GM18498 (cell line): Measurements from ENCODE around the gene ZNF469.
"Not testable (repeated sequence)": the region's sequence is repeated elsewhere in the genome, so short reads cannot be mapped to it uniquely, and the experiment has no call there.

Experiments used
- ATAC-seq: cut with Tn5 transposase; IDR thresholded peaks from one replicate; pipeline ENCODE4 v1.9.1; 2021; ENCODE audit warnings: mild to moderate bottlenecking, moderate library complexity; ENCODE audit not compliant: unreplicated experiment

Gene ZNF469

DNA sequence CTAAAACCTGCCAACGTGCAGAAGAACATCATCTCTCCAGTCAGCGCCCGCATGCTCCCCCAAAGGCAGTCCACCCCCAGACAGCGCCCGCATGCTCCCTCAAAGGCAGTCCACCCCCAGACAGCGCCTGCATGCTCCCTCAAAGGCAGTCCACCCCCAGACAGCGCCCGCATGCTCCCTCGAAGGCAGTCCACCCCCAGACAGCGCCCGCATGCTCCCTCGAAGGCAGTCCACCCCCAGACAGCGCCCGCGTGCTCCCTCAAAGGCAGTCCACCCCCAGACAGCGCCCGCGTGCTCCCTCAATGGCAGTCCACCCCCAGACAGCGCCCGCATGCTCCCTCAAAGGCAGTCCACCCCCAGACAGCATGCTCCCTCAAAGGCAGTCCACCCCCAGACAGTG is 22.4 kb upstream of the ZNF469 start:
- ATAC-seq = not testable (repeated sequence)

DNA sequence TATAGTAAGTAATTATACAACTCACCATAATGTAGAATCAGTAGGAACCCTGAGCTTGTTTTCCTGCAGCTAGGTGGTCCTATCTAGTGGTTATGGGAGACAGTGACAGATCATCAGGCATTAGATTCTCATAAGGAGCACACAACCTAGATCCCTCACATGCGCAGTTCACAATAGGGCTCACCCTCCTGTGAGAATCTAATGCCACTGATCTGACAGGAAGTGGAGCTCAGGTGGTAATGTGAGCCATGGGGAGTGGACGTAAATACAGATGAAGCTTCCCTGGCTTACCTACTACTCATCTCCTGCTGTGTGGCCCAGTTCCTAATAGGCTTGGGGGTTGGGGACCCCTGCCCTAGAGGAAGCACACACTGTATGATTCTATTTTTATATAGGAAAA is 21.8 kb upstream of the ZNF469 start:
- ATAC-seq = no peak

DNA sequence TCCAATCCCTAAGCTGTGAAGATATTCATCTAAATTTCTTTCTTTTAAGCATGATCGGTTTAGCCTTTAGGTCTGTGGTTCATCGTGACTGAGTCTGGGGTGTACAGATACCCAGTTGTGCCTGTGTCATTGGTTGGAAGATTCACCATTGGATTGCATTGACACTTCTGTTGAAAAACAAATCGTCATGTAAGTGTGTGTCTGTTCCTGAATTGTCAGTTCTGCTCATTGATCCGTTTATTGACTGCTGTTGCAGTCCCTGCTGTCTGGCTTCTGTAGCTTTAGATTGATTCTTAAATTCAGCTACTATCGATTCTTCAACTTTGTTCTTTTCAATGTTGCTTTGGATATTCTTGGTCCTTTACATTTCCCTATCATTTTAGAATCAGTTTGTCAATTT is 21.0 kb upstream of the ZNF469 start:
- ATAC-seq = no peak

DNA sequence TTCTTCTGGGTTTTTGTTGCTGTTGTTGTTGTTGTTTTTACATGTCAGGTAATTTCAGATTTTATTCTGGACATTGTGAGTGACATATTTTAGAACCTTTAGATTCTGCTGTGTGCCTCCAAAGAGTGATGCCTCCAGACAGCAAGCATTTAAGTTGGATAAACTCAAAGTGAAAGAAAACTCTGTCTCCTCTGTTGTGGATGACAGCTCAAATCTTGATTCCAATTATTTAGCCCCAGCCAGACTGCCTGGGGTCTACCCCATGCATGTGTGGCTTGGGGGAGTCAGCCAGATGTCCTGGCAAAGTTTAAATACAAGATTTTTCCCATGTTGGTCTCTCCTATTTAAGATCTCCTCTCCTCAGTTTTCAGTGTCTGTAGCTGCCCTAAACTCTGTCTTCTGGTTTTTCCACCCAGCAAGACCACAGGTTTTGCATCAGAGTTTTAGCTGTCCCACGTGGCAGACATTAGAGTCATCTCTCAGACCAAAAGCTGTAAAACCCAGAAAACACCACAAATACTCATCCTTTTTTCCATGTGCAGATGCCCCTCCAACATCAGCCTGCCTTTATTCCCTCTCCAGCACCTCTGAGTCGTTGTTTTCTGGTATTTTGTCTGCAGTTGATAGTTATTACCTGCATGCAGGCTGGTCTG is 19.4 kb upstream of the ZNF469 start:
- ATAC-seq = no peak

DNA sequence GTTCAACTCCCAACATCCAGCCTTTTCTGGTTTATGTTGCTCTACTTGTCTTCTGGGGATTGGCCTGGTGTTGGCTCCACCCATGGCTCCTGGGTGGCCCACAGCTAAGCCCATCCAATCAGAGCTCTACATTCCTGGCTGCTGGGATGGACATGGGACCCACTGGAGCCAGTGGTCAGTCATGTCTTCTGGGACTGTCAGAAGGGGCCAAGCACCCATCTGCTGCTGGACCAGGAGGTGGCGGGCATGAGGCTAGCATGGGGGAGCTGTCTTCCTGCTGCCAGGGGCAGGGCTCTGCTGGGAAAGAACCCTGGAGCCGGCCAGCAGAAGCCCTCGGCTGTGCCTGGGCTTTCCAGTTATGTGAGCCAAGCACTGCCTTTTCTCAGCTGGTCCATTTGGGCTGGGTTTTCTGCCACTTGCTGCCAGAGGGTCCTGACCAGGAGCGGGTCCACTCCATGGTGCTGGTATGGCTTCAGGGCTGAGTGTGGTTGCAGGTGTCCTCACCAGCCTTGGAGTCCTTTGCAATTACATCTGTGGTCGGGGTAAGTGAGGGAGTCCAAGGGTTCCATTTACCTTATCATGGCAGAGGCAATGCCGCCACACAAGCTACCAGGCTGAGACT is 17.4 kb upstream of the ZNF469 start:
- ATAC-seq = no peak

DNA sequence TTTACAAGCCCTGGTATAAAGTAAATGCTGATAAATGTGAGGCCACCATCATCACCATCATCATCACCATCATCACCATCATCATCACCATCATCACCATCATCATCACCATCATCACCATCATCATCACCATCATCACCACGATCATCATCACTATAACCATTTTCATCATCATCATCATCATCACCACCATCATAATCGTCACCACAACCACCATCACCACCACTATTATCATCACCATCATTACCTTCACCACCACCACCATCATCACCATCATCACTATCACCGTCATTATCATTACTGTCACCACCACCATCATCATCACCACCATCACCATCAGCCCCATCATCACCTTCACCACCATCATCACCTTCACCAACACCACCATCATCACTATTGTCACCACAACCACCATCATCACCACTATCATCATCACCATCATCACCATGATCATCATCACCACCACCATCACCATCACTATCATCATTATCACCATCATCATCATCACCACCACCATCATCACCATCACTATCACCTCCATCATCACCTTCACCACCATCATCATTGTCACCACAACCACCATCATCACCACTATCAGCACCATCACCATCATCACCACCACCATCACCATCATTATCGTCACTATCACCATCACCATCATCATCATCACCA is 16.6 kb upstream of the ZNF469 start:
- no peak for ATAC-seq

DNA sequence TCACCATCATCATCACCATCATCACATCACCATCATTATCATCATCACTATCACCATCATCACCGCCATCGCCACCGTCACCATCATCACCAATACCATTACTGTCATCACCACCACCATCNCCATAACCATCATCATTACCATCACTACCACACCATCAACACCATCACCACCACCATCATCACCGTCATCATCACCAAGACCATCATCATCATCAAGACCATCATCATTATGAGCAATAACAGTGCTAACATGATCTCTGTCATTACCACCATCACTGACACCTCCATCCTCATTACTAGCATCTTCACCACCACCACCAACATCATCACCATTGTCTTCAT is 16.1 kb upstream of the ZNF469 start:
- ATAC-seq = no peak

DNA sequence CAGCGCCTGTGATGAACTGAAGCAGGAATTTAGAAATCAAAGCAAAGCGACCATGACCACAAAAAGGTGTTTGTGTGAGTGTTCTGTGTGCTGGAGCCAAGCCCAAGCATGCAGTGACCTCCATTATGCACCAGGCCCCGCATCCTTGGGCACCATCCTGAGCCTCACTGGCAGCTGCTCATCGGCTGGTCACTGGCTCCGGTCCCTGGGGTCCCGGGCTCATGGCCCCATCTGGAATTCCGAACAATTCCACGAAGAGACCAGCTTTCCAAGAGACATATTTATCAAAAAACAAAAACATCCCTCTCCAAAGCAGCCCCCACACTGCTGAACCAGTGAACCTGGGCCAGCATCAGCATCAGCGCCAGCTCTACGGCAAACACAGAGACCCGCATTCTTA is 15.2 kb upstream of the ZNF469 start:
- no peak for ATAC-seq

DNA sequence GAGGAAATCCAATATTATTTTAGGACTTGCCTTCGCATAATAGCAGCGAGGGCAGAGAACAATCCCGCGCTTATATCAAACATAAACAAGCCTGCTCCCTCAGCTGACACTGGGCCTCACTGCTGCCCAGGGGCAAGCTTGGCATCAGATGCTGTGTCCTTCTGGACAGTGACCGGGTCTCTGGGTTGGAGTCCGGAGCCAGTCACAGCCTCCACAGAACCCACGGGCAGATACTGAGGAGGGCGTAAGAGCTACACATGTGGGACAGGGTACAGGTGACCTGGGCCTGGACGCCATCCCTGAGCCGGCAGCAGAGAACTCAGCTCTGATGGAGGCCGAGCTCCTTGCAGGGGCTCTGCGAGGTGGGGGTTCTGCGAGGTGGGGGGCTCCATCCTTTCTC is 14.7 kb upstream of the ZNF469 start:
- ATAC-seq = no peak

DNA sequence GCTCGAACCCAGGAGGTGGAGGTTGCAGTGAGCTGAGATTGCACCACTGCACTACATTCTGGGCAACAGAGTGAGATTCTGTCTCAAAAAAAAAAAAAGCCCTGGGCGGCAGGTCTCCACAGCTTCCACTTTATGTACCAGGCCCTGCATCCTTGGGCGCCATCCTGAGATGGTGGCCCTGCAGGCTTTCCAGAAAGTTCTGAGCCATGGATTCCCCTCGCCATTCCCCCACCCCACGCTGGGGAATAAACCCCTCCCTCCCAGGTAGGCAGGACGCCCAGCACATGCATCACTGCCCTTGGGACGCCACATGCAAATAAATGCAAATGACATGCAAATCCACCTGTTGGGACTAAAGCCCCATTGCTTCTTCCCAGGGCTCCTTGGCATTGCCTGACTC is 13.8 kb upstream of the ZNF469 start:
- ATAC-seq = no peak

DNA sequence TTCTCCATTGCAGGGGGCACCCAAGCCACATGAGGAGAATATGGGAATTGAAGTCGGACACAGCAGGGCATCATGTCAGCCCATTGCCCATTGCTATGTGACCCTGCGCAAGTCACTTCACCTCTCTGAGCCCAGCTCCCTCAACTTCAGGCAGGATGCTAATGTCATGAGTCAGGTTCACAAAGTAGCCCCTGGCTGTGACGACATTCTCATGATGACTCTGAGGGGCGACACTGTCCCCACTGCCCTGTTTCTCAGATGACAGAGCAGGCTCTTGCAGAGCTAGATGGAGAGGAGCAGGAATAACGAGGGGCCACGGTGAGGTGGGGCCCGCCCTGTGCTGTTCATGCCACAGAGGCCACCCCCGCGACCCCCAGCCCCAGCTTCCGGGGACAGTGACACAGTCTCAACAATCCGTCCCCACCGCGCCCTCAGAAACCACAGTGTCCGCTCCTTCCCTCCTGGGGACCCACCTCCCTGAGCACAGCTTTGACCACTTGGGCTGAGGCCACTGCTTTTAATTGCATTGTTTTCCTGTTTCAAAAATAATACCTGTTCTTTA is 13.2 kb upstream of the ZNF469 start:
- ATAC-seq = no peak

DNA sequence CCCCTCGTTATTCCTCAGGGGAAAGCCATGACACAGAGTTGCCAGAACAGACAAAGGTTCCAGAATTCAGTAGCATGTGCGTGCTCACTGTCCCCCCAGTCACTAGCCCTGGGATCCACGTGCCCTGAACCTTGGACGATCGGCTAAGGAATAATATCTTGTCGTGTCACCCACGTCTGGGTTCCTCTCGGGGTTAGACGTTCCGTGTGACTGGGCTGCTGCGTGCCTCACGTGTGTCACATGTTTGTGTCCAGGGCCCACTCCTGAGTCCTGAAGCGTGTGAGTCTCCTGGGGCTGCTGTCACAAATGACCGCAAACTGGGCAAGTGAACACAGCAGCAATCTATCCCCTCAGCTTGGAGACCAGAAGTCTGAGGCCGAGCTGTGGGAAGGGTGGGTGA is 12.4 kb upstream of the ZNF469 start:
- no peak for ATAC-seq

DNA sequence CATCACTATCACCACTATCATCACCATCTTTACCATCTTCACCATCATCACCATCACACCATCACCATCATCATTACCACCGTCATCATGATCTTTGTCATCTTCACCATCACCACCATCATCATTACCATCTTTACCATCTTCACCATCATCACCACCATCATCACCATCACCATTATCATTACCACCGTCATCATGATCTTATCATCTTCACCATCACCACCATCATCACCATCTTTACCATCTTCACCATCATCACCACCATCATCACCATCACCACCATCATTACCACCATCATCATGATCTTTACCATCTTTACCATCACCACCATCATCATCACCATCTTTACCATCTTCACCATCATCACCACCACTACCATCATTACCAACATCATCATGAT is 10.2 kb upstream of the ZNF469 start:
- no peak for ATAC-seq

DNA sequence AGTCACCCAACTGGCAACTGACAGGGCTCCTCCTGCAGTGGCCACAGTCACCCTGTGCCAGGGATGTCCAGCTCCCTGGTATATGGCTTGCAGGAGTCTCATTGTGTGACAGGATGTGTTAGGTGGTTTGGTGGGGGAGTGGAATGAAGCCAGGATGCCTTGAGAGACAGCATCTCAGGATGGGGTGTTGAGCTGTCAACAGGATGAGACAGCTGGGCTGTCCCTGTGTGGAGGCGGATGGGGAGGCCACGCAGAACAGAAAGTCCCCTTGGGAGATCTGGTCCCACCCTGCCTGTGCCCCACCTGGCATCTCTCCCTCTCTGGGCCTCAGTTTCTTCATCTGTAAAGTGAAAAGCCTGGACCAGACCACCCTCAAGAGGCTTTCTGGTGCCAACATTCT is 9.5 kb upstream of the ZNF469 start:
- no peak for ATAC-seq

DNA sequence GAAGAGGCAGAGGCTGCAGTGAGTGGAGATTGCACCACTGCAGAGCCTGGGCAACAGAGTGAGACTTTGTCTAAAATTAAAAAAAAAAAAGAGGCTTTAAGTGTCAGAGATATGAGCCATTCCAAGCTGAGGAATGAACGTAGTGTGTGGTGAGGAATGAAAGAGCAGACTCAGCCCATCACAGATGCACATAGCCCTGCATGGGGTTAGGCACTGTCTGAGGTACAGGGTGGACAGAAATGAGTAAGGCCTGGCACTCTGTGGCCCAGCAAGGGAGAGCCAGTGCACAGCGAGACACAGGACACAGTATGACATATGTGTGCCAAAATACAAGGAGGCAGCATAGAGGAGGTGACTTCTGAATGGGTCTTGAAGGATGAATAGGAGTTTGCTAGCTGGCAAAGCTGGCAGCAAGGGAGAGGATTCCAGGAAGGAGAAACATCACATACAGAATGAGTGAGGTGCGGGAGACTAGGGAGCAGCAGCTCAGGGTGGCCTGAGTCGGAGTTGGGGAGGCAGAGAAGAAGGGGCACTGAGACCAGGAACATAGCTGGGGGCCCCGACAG is 8.7 kb upstream of the ZNF469 start:
- no peak for ATAC-seq

DNA sequence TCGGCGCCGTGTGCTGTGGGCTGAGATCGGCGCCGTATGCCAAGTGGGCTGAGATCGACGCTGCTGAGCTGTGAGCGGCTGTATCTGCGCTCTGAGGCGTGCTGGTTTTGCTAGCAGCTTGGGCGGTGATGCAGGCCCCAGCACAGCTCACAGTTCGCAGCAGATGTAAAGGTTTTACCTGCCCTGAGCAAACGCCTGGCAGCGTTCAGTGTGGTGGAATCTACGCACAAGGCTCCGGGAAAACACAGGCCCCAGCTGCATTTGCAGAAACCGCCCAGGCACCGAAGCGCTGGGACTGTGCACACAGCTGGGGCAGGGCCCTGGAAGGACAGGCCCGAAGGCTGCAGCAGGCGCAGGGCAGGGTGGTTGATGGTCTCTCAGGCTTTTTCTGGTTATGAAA is 8.0 kb upstream of the ZNF469 start:
- ATAC-seq = no peak

DNA sequence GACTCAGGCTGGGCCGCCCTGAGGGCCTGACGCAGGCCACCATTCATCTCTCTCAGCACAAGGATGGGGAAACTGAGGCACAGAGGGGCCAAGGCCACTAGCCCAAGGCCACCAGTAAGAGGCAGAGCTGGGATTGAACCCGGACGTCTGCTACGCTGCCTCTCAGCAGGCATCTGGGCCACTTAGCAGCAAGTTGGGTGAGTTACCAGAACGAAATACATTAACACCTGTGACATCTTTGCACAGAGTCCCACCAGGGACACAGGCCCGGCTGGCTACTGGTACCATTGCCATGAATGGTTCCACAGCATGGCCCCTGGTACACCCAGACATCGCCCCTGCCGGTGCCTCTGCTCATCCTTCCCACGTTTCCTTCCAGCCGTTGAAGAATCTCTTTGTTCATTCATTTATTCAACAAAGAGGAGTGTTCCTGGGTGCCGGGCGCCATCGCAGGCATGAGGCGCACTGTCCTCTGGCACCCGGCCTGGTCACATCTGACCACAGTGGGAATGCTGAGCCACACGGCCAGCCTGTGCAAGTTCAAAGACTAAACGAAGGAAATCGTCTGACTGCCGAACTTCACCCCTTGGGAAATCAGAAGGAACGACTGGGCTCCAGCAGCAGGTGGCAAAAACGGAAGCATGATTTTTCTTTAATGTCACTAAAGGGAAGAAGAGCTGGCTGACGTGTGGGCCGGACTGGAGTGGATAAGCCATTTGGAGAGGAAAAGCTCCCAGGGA is 7.4 kb upstream of the ZNF469 start:
- ATAC-seq = no peak

DNA sequence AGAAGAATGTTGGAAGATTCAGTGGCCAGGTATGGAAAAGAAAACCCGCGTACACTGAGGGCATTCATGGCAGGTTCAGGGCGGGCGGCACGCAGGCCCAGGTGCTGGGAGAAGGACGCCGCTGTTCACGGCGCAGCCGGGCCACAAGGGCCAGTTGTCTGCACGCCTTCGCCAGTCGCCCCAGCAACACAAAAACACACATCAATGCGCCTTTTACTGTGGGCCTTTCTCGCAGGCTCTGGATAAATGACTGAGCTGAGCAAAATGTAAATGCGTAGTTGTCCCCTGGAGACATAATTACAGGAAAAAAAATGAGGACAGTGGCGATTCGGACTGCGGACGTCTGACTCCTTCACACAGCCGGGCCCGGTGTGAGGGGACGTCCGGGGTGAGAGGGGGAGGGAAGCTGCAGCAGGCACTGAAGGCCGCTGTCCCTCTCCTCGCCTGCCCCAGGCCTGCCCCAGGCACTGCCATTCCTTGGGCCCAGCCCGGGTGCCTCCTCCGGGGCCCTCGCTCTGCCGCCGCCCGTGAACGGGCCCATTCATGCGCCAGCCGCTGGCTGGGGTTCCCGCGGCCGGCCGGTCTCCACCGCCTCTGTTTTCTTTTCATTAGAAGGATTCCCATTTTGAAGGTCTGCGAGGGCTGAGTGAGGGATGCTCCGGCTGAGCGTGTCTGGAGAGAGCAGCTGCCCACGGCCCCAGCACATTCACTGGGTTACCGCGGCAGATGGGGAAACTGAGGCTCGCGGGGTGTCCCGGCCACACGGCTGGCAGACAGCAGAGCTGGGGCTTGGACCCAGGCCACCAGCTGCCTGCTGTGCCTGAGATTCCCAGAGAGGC is 6.5 kb upstream of the ZNF469 start:
- no peak for ATAC-seq

DNA sequence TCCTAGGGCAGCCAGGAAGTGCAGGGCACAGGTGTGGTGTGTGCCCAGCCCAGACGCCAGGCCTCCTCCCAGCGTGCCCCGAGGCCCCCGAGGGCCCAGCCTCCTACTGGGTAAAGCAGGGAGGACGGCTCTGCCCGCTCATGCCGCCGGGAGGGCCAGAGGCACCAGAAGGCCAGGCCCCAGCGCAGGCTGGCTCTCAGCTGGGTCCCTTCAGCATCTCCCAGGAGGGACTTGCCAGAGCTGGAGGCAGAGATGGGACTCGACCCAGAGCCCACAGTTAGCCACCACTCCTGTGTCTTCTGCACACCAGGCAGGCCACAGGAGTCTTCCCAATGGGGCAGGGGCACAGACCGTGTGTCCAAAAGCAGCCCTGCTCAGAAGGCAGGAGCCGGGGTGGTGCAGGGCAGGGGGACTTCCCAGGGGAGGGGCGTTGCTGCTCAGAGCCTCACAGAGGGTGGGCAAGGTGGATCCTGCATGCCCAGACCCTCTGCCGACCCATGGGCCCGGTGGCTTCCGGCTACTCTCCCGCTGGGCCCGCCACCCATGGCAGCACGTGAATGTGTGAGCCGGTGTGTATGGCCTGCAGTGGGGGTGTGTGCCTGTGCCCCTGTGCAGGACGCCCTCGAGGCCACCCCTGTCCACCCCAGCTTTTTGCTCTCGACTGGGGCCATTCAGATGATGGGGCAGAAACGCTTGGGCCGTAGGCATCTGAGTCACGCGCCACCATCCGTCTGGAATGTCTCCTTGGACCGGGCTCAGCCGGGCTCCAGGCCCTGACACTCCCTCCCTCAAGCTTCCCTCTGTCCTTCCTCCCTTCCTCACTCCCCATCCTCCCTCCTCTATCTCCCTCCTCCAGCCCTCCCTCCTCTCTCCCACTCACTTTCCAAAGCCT is 5.7 kb upstream of the ZNF469 start:
- no peak for ATAC-seq
